ENCODE results near the gene DHX38. TPM values are rescaled to one million over a fixed set of nuclear protein-coding genes. Genes with fewer than 3 reads are reported as not detected.

DHX38 gene
- total and polyA plus RNA-seq, 4 donors = 13.9 to 40.9 (median 22.7) TPM

- no peak overlapping the region for H3K4me3 ChIP-seq (ENCODE audit: low read depth in 1 of 3, low read length in 3 of 3)
- TF ChIP-seq GABPA (IDR thresholded peaks at IDR 0.05 in 1 of 2, conservative IDR thresholded peaks at IDR 0.05 in 1 of 2) (no peak), FOXA2 (IDR thresholded peaks at IDR 0.05) (no peak)
- no peak for DNase-seq (ENCODE audit: low spot score)
- no peaks in the 10 kb centered on the region for H3K36me3 ChIP-seq (ENCODE audit: control insufficient read depth in 4 of 4, insufficient read depth in 3 of 4, low read depth in 1 of 4, low read length in 3 of 4)
- no peaks in the 10 kb centered on the region for H3K27me3 ChIP-seq (ENCODE audit: control insufficient read depth in 4 of 4, insufficient read depth in 4 of 4, low read length in 3 of 4)
- H3K27ac ChIP-seq (ENCODE audit: low read depth in 1 of 2, low read length in 2 of 2) = no peak overlapping the region
- WGBS = 80% methylated on average over 9 of the region's 9 CpGs
- peaks cover 0 to 7% (median 5%) of the 10 kb centered on the region in 4 donors for H3K4me1 ChIP-seq (ENCODE audit: control insufficient read depth in 4 of 4, insufficient read depth in 4 of 4, low read length in 3 of 4)
- no peaks in the 10 kb centered on the region for H3K9me3 ChIP-seq (ENCODE audit: control insufficient read depth in 4 of 4, low read length in 3 of 4)
- H3K9ac ChIP-seq (ENCODE audit: low read depth in 1 of 2, low read length in 2 of 2) = no peak overlapping the region
These were observed 35.1 kb downstream of the DHX38 start for GRCh38 chr16:72128701-72129100.

- Histone ChIP-seq H3K27me3 (ENCODE audit: control insufficient read depth in 4 of 4, insufficient read depth in 4 of 4, low read length in 3 of 4) (no peaks in the 10 kb centered on the region), H3K9me3 (ENCODE audit: control insufficient read depth in 4 of 4, low read length in 3 of 4) (no peaks in the 10 kb centered on the region), H3K36me3 (ENCODE audit: control insufficient read depth in 4 of 4, insufficient read depth in 3 of 4, low read depth in 1 of 4, low read length in 3 of 4) (no peaks in the 10 kb centered on the region), H3K27ac (ENCODE audit: low read depth in 1 of 2, low read length in 2 of 2) (no peak overlapping the region), H3K4me3 (ENCODE audit: low read depth in 1 of 3, low read length in 3 of 3) (no peak overlapping the region), H3K4me1 (ENCODE audit: control insufficient read depth in 4 of 4, insufficient read depth in 4 of 4, low read length in 3 of 4) (peaks cover 0 to 5% (median 3%) of the 10 kb centered on the region in 4 donors), H3K9ac (ENCODE audit: low read depth in 1 of 2, low read length in 2 of 2) (no peak overlapping the region)
- no peak for DNase-seq (ENCODE audit: low spot score)
- TF ChIP-seq ATF3 (IDR thresholded peaks at IDR 0.05) (no peak), FOXA1 (IDR thresholded peaks at IDR 0.05) (no peak), CTCF (IDR thresholded peaks at IDR 0.05; ENCODE audit: low read depth, low read length, missing input control) (no peak)
- 89% methylated on average over 7 of the region's 7 CpGs for WGBS
These were observed 36.5 kb downstream of the DHX38 start for GRCh38 chr16:72129976-72130656.

GRCh38 chr16:72131036-72131435 is 37.4 kb downstream of the DHX38 start:
- no peak overlapping the region for H3K27ac ChIP-seq (ENCODE audit: low read depth in 1 of 2, low read length in 2 of 2)
- H3K27me3 ChIP-seq (ENCODE audit: control insufficient read depth in 4 of 4, insufficient read depth in 4 of 4, low read length in 3 of 4) = no peaks in the 10 kb centered on the region
- no peaks in the 10 kb centered on the region for H3K4me1 ChIP-seq (ENCODE audit: control insufficient read depth in 4 of 4, insufficient read depth in 4 of 4, low read length in 3 of 4)
- H3K9ac ChIP-seq (ENCODE audit: low read depth in 1 of 2, low read length in 2 of 2) = no peak overlapping the region
- H3K4me3 ChIP-seq (ENCODE audit: low read depth in 1 of 3, low read length in 3 of 3) = no peak overlapping the region
- 89% methylated on average over 6 of the region's 6 CpGs for WGBS
- H3K36me3 ChIP-seq (ENCODE audit: control insufficient read depth in 4 of 4, insufficient read depth in 3 of 4, low read depth in 1 of 4, low read length in 3 of 4) = no peaks in the 10 kb centered on the region
- TF ChIP-seq RXRA (IDR thresholded peaks at IDR 0.05) = no peak
- DNase-seq (ENCODE audit: low spot score) = no peak
- no peaks in the 10 kb centered on the region for H3K9me3 ChIP-seq (ENCODE audit: control insufficient read depth in 4 of 4, low read length in 3 of 4)

DNA sequence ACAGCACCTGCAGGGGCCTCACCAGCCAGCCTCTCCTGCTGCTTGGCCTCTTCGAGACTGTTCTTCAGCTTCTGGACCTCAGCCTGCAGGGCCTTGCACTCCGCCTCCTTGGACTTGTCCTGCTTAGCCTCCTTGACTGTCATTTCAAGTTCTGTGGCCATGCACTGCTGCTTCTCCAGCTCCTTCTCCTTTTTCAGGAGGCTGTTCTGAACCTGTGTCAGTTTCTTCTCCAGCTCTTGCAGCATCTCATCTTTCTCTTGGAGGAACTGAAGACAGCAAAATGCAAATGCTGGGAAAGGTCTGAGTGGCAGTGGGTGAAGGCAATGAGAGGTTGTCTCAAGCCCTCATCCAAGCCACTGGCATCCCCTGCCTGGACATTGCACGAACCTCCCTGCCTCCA is 39.1 kb downstream of the DHX38 start:
- H3K27me3 ChIP-seq (ENCODE audit: control insufficient read depth in 4 of 4, insufficient read depth in 4 of 4, low read length in 3 of 4) = no peaks in the 10 kb centered on the region
- H3K4me3 ChIP-seq (ENCODE audit: low read depth in 1 of 3, low read length in 3 of 3) = no peak overlapping the region
- 95% methylated on average over 3 of the region's 3 CpGs for WGBS
- DNase-seq (ENCODE audit: low spot score) = no peak
- peaks cover 0 to 4% (median 4%) of the 10 kb centered on the region in 4 donors for H3K4me1 ChIP-seq (ENCODE audit: control insufficient read depth in 4 of 4, insufficient read depth in 4 of 4, low read length in 3 of 4)
- no peak overlapping the region for H3K9ac ChIP-seq (ENCODE audit: low read depth in 1 of 2, low read length in 2 of 2)
- H3K36me3 ChIP-seq (ENCODE audit: control insufficient read depth in 4 of 4, insufficient read depth in 3 of 4, low read depth in 1 of 4, low read length in 3 of 4) = no peaks in the 10 kb centered on the region
- H3K9me3 ChIP-seq (ENCODE audit: control insufficient read depth in 4 of 4, low read length in 3 of 4) = no peaks in the 10 kb centered on the region
- no peak overlapping the region for H3K27ac ChIP-seq (ENCODE audit: low read depth in 1 of 2, low read length in 2 of 2)
- TF ChIP-seq FOXA2 (IDR thresholded peaks at IDR 0.05) (no peak), CTCF (IDR thresholded peaks at IDR 0.05; ENCODE audit: low read depth, low read length, missing input control) (no peak), YY1 (IDR thresholded peaks at IDR 0.05) (no peak), SP1 (IDR thresholded peaks at IDR 0.05) (no peak), ATF3 (IDR thresholded peaks at IDR 0.05) (no peak), FOXA1 (IDR thresholded peaks at IDR 0.05) (no peak), HNF4A (conservative IDR thresholded peaks at IDR 0.05) (no peak), GABPA (IDR thresholded peaks at IDR 0.05 in 1 of 2, conservative IDR thresholded peaks at IDR 0.05 in 1 of 2) (no peak), JUND (IDR thresholded peaks at IDR 0.05) (no peak), RXRA (IDR thresholded peaks at IDR 0.05) (no peak), TAF1 (conservative IDR thresholded peaks at IDR 0.05) (no peak), NR2F2 (IDR thresholded peaks at IDR 0.05) (no peak)
- TF ChIP-seq, protein P1, sequence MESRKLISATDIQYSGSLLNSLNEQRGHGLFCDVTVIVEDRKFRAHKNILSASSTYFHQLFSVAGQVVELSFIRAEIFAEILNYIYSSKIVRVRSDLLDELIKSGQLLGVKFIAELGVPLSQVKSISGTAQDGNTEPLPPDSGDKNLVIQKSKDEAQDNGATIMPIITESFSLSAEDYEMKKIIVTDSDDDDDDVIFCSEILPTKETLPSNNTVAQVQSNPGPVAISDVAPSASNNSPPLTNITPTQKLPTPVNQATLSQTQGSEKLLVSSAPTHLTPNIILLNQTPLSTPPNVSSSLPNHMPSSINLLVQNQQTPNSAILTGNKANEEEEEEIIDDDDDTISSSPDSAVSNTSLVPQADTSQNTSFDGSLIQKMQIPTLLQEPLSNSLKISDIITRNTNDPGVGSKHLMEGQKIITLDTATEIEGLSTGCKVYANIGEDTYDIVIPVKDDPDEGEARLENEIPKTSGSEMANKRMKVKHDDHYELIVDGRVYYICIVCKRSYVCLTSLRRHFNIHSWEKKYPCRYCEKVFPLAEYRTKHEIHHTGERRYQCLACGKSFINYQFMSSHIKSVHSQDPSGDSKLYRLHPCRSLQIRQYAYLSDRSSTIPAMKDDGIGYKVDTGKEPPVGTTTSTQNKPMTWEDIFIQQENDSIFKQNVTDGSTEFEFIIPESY (IDR thresholded peaks at IDR 0.05) = no peak
- TF ChIP-seq, protein P2, sequence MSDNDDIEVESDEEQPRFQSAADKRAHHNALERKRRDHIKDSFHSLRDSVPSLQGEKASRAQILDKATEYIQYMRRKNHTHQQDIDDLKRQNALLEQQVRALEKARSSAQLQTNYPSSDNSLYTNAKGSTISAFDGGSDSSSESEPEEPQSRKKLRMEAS (IDR thresholded peaks at IDR 0.05) = no peak
